GM19463 (cell line): ENCODE measurements around the gene WFS1.

Source experiments
- ATAC-seq: cut with Tn5 transposase; IDR thresholded peaks from one replicate; pipeline ENCODE4 v1.9.1; 2021; ENCODE audit warnings: mild to moderate bottlenecking, moderate library complexity; ENCODE audit not compliant: unreplicated experiment

The WFS1 gene, protein sequence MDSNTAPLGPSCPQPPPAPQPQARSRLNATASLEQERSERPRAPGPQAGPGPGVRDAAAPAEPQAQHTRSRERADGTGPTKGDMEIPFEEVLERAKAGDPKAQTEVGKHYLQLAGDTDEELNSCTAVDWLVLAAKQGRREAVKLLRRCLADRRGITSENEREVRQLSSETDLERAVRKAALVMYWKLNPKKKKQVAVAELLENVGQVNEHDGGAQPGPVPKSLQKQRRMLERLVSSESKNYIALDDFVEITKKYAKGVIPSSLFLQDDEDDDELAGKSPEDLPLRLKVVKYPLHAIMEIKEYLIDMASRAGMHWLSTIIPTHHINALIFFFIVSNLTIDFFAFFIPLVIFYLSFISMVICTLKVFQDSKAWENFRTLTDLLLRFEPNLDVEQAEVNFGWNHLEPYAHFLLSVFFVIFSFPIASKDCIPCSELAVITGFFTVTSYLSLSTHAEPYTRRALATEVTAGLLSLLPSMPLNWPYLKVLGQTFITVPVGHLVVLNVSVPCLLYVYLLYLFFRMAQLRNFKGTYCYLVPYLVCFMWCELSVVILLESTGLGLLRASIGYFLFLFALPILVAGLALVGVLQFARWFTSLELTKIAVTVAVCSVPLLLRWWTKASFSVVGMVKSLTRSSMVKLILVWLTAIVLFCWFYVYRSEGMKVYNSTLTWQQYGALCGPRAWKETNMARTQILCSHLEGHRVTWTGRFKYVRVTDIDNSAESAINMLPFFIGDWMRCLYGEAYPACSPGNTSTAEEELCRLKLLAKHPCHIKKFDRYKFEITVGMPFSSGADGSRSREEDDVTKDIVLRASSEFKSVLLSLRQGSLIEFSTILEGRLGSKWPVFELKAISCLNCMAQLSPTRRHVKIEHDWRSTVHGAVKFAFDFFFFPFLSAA

DNA sequence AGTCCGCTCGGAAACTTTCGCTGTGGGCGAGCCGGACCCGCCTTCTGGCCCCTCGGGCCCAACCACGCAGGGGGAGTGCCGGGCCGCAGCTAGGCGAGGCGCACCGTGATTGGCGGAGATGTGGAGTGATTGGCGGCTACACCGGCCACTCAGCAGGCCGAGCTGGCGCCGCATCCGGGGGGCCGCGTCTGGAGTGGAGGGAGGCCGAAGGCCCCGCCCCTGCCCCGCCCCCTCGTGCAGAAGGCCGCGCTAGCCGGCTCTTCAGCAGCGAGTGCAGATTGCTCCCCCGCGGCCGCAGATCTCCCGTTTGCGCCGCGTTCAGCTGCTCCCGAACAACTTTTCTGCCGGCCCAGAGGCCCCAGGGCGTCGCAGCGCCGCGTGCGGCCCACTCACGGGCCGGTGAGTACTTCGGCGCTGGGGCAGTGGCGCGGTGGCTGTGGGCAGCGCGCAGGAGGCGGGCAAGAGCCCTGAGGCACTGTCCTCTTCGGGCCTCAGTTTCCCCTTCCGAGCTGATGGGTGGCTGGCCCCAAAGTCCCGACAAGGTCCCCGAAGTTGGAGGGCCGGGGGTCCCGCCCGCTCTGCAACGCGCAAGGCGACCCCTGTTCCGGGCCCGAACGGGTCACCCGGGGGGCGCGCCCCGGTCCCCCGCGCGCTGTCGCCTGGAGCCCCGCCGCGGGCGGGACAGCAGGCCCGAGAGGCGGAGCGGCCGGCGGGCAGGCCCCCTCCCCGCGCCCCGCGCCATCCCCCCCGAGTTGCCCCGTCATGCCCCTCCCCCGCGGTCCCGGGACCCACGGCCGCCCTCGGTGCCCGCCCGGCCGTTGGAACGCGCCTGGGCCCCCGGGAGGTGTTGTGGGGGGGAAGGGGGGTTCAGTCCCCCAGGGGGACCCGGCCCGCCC lies at the start of gene WFS1:
TSS of gene WFS1 (plus strand) at position 235 of the 896 bp plus-strand sequence. CDS start 7,606 bp downstream, outside the sequence.
- peak; percentile 100 for ATAC-seq

GRCh38 chr4:6221301-6221850 lies 48.3 kb upstream of the WFS1 start:
- no peak for ATAC-seq

GRCh38 chr4:6221851-6222760 lies 47.5 kb upstream of the WFS1 start:
- no peak for ATAC-seq

DNA sequence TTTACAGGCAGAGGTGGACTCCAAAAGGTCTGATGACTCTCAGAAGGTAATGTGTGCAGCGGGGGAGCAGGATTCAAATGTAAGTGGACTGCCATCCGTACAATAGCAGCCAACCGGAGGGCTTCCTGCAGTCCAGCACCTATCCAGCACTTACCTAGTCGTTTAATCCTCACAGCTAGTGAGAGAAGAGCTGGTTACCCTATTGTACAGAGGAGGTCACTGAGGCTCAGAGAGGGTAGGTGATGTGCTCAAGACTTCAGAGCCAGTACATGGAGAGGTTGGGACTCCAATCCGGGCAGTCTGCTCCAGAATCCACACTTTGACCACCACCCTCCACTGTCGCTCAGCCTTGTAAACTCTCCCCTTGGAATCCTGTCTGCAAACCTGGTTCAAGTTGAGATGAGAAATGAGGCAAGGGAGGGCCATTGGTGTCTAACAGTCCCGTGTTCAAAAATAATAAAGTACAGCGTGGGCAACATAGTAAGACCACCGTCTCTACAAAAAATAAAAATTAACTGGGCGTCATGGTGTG lies 46.8 kb upstream of the WFS1 start:
- no peak for ATAC-seq

- no peak for ATAC-seq
Measured at GRCh38 chr4:6224735-6225134, 44.9 kb upstream of the WFS1 start.

DNA sequence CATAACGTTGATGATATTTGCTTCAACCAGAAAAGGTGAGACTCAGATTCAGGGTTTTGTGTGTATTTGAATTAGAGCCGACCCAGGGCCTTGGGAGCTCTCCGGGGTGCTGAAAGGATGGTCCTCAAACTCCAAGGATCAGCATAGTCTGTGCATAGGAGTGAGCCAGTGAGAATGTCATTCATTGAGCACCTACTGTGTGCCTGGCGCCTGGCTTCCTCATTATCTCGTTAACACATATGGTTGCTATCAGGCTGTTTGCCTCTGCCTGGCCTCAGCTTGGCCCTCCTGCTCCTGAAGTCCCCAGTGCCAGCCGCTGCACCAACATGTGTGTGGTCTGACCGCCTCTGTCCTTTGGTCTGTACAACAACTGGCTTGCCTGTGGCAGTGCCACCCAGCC lies 44.2 kb upstream of the WFS1 start:
- no peak for ATAC-seq

GRCh38 chr4:6226506-6226905 lies 43.1 kb upstream of the WFS1 start:
- no peak for ATAC-seq

GRCh38 chr4:6227412-6228157 lies 42.1 kb upstream of the WFS1 start:
- ATAC-seq = no peak

- ATAC-seq = no peak
Measured at GRCh38 chr4:6228158-6229067, 41.2 kb upstream of the WFS1 start.

DNA sequence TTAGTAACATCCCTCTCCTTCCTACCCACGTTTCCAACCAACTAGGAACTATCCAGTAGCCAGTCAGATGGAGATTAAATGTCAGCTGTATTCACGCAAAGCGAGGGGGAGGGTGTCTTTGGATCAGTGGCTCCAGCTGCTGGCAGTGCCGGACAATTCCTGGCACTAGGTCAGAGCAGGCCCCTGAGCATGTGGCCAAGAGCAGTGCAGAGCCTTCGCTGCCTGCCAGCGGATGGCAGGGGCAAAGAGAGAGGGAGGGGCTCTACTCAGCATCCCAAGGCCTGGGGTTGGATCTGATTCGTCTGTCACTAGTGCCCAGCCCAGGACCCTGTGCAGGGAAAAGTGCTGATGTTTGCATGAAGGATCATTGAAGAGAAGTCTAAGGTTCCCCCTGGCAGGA lies 40.6 kb upstream of the WFS1 start:
- ATAC-seq = no peak

GRCh38 chr4:6229671-6230501 lies 39.8 kb upstream of the WFS1 start:
- no peak for ATAC-seq

GRCh38 chr4:6230502-6230785 lies 39.2 kb upstream of the WFS1 start:
- no peak for ATAC-seq

GRCh38 chr4:6230827-6231662 lies 38.6 kb upstream of the WFS1 start:
- ATAC-seq = no peak

DNA sequence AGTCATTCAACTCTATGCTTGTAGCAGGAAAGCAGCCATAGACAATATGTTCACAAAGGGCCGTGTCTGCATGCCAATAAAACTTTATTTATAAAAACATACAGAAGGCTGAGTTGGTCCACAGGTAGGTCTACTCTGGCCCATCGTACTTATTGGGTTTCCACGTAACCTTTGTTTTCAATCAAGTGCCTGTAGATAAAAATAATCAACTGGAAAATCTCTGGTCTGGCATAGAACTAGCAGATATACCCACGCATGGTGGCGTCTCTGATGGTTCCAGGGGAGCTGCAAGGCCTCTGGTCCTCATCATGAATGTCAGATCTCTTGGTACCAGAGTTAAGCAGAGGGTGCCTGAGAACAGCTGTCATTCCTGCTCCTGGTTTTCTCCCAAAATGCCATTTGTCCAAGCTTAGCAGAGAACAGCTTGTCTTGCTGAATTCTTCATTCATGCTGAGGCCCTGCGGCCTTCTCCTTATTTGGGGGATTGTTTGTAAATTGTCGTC lies 37.9 kb upstream of the WFS1 start:
- ATAC-seq = no peak

DNA sequence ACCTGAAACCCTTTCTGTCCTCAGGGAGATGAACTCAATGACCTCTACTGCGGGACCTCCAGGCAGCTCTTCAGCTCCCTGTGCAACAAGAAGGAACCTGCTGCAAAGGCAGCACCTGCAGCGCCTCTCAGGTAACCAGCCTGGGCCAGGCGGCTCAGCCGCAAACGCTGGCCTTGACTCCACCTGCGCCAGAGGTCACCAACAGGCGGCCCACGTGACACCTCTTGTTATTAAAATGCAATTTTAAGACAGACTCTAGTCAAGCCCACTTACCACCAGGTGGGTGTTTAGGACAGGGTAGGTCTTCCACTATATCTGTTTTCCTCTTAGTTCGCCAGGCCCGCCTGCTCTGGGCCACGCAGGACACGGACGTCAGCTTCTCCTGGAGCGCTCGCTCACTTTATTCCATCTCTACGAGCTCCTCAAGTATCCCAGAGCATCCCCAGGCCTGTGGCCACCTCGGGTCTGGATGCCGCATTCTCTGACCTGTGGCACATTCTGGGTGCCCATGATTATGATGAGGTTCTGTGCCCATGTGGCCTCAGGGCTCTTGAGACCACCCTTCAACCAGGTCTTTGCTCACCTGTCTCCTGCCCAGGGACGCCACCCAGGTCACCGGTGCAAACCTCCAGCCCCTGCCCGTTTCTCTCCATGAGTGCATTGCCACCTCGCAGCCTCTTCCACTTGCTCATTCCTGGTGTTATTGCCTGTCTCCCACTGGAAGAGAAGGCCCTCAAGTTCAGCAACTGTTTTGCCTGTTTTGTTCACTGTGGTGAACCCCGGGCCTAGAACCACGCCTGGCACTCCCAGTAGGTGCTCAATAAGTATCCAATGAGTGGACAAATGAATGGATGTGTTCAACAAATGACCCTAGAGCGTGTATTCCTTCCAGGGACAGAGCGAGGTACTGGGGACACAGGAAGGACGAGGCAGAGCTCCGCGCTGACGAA lies 36.5 kb upstream of the WFS1 start:
- ATAC-seq = no peak
